ENCODE results near the gene HGS. TPM values are rescaled to one million over a fixed set of nuclear protein-coding genes. Genes with fewer than 3 reads are reported as not detected.
A peak's percentile ranks its signal among the peaks of the same experiment; 100 is the strongest.

Gene HGS
- total and polyA plus RNA-seq, 2 of the 13 experiments (the other 11 are each of a cell fraction or from before 2014, with no cell fraction given), result 73.3 to 78.1 TPM

- TF ChIP-seq MYPOP (CRISPR knock-in tag; IDR thresholded peaks at IDR 0.05), result no peak; the same call in 1 of the 2 replicates
- no peak for TF ChIP-seq LBX2 (CRISPR knock-in tag; IDR thresholded peaks at IDR 0.05; ENCODE audit: borderline replicate concordance)
- no peak for TF ChIP-seq TFDP1 (CRISPR knock-in tag; IDR thresholded peaks at IDR 0.05; ENCODE audit: borderline replicate concordance)
- TF ChIP-seq RFX5 (IDR thresholded peaks at IDR 0.05; ENCODE audit: low read depth, low read length), result no peak
- 0 out of 2 replicates have a peak, but pooled peaks have one; percentile 12 for TF ChIP-seq E2F5 (CRISPR knock-in tag; conservative IDR thresholded peaks at IDR 0.05)
- no peak for TF ChIP-seq ZBTB49 (CRISPR knock-in tag; IDR thresholded peaks at IDR 0.05; ENCODE audit: borderline replicate concordance)
- TF ChIP-seq KDM2A (CRISPR knock-in tag; IDR thresholded peaks at IDR 0.05; ENCODE audit: borderline replicate concordance, low read depth), result no peak; the same call in none of the 2 replicates
- no peak for TF ChIP-seq PBX3 (CRISPR knock-in tag; IDR thresholded peaks at IDR 0.05; ENCODE audit: borderline replicate concordance)
- TF ChIP-seq ETV5 (CRISPR knock-in tag; IDR thresholded peaks at IDR 0.05; ENCODE audit: borderline replicate concordance), result no peak
- no peak for TF ChIP-seq CENPX (CRISPR knock-in tag; IDR thresholded peaks at IDR 0.05)
- TF ChIP-seq ZIK1 (CRISPR knock-in tag; IDR thresholded peaks at IDR 0.05; ENCODE audit: borderline replicate concordance, low read depth), result no peak
- TF ChIP-seq SYNCRIP (IDR thresholded peaks at IDR 0.05; ENCODE audit: insufficient read depth, low read depth, low read length), result no peak
- no peak for TF ChIP-seq TARDBP (CRISPR knock-in tag; IDR thresholded peaks at IDR 0.05)
- TF ChIP-seq BORCS8-MEF2B (CRISPR knock-in tag; IDR thresholded peaks at IDR 0.05), result no peak
- TF ChIP-seq ZNF513 (CRISPR knock-in tag; conservative IDR thresholded peaks at IDR 0.05), result no peak
- TF ChIP-seq ZFP36 (IDR thresholded peaks at IDR 0.05; ENCODE audit: borderline replicate concordance, low read depth, low read length, partially characterized antibody), result no peak
- no peak for TF ChIP-seq ZNF33A (CRISPR knock-in tag; IDR thresholded peaks at IDR 0.05; ENCODE audit: borderline replicate concordance)
- TF ChIP-seq PLRG1 (conservative IDR thresholded peaks at IDR 0.05), result no peak
- no peak; the same call in 1 of the 2 replicates for TF ChIP-seq FIP1L1 (IDR thresholded peaks at IDR 0.05; ENCODE audit: borderline replicate concordance, insufficient read depth, low read depth, low read length)
These were observed 26.9 kb downstream of the HGS start (continued) for GRCh38 chr17:81710514-81711308.
